Subcutaneous adipose tissue (tissue), 4 donors: ENCODE data around the gene PFDN1. TPM values are rescaled to one million over a fixed set of nuclear protein-coding genes. Genes with fewer than 3 reads are reported as not detected.

Source experiments
- total RNA-seq, 4 donors: library from RNA; depleted of rRNA; stranded (reverse); fragments of >200 nt; gene quantifications; one replicate each; pipeline ENCODE4 v1.1.0, GENCODE V29; 2016
- TF ChIP-seq, protein P1 (sequence below): fragments of 450-650 bp; IDR thresholded peaks from one replicate; pipeline ENCODE4 v1.5.1; 2016; ENCODE audit warnings: low read depth, mild to moderate bottlenecking, control low read depth, antibody characterized with exemption, moderate library complexity

The PFDN1 gene
- total RNA-seq, 4 donors from 2014 or later: 70.2 to 116 (median 90.9) TPM

GRCh38 chr5:140295414-140295813, 7.5 kb downstream of the PFDN1 start:
- TF ChIP-seq, protein P1, sequence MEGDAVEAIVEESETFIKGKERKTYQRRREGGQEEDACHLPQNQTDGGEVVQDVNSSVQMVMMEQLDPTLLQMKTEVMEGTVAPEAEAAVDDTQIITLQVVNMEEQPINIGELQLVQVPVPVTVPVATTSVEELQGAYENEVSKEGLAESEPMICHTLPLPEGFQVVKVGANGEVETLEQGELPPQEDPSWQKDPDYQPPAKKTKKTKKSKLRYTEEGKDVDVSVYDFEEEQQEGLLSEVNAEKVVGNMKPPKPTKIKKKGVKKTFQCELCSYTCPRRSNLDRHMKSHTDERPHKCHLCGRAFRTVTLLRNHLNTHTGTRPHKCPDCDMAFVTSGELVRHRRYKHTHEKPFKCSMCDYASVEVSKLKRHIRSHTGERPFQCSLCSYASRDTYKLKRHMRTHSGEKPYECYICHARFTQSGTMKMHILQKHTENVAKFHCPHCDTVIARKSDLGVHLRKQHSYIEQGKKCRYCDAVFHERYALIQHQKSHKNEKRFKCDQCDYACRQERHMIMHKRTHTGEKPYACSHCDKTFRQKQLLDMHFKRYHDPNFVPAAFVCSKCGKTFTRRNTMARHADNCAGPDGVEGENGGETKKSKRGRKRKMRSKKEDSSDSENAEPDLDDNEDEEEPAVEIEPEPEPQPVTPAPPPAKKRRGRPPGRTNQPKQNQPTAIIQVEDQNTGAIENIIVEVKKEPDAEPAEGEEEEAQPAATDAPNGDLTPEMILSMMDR: no peak

GRCh38 chr5:140294753-140295152, 8.1 kb downstream of the PFDN1 start:
- TF ChIP-seq, protein P1: no peak

DNA sequence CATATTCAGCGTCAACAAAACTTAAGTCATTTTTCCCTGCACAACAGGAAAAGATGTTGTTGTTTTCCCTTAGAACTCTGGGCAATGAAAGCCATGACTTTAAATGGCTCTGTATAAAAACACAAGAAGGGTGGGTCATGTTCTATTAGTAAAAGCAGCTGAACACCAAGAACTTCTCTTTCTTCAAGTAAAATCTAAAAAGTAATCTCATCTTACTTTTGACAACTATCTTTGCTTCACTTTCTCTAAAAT, 9.1 kb downstream of the PFDN1 start:
- TF ChIP-seq, protein P1: no peak

DNA sequence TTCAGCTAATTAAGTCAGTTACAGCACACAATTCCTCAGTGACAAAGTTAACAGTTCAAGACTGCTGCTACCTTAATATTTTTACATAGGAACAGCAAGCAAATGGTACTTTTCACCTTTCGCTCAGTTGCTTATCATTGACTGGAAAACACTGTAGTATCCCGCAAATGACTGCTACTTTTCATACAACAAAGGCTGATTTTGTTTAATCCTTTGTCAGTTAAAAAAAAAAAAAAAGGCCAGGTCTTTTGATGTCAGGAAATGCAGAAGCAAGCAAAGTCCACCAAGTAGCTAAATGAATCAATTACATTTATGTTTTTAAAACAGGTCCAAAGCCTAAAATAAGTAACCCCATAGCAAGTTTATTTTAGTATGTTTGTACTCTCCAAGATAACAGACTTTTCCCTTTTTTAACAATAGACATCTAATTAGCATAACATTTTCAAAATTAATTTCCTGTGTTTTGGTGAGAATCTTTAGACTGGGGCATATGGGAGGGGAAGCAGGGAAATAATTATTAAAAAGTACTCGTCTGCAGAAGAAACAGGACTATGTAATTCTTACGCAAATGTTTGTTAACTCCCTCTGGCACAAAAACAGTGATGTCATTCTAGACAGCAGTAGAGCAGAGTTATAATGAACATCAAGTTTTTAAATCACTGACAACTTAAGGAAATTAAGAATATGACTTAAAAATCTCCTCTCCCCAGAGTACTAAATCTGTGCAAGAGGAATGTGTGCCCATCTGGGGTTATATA, 9.6 kb downstream of the PFDN1 start:
- TF ChIP-seq, protein P1: no peak

GRCh38 chr5:140292212-140293036, 10.5 kb downstream of the PFDN1 start:
- TF ChIP-seq, protein P1: no peak

DNA sequence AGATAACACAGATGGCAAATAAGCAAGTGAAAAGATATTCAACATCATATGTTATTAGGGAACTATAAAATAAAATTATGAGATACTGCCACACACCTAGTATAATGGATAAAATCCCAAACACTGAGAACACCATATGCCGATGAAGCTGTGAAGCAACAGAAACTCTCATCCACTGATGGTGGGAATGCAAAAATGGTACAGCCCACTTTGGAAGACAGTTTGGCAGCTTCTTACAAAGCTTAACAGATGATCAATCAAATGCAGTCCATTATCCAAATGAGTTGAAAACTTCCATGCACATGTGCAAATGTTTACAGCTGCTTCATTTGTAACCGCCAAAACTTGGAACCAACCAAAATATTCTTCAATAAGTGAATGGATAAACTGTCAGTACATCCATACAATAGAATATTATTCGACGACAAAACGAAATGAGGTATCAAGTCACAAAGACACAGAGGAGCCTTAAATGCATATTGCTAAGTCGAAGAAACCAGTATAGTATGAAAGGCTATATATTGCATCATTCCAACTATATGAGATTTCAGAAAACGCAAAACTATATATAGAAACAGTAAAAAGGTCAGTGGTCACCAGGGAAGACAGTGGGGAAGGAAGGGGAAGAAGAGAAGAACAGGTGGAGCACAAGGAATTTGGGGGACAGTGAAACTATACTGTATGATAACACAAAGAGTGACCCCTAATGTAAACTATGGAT, 14.9 kb downstream of the PFDN1 start:
- TF ChIP-seq, protein P1: no peak

DNA sequence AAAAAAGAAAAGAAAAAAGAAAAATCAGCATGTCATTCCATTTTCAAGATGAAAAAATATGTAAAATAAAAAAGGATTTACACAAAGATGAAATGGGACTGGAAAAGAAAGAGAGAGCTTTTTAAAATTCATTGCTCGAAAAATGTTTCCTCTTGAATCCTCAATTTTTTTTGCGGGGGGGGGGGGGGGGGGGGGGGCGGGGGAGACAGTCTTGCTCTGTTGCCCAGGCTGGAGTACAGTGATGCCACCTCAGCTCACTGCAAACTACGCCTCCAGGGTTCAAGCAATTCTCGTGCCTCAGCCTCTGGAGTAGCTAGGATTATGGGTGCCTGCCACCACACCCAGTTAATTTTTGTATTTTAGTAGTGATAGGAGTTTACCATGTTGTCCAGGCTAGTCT, 16.5 kb downstream of the PFDN1 start:
- TF ChIP-seq, protein P1: no peak
